SK-N-SH (cell line): Measurements from ENCODE around the gene TMEM234.

Experiments used
- RCOR1 ChIP-seq: fragments of 150-350 bp; IDR thresholded peaks from 2 replicates; pipeline ENCODE4 v1.6.1; 2017; ENCODE audit warnings: antibody characterized with exemption, low read length
- TF ChIP-seq, protein P1 (sequence below): fragments of 200-600 bp; sonication (generic); IDR thresholded peaks from 2 replicates; pipeline ENCODE4 v1.6.1; 2017; ENCODE audit warnings: antibody characterized with exemption, mild to moderate bottlenecking, moderate library complexity

GRCh38 chr1:32186077-32186476 lies 36.1 kb downstream of the TMEM234 start:
- TF ChIP-seq, protein P1, sequence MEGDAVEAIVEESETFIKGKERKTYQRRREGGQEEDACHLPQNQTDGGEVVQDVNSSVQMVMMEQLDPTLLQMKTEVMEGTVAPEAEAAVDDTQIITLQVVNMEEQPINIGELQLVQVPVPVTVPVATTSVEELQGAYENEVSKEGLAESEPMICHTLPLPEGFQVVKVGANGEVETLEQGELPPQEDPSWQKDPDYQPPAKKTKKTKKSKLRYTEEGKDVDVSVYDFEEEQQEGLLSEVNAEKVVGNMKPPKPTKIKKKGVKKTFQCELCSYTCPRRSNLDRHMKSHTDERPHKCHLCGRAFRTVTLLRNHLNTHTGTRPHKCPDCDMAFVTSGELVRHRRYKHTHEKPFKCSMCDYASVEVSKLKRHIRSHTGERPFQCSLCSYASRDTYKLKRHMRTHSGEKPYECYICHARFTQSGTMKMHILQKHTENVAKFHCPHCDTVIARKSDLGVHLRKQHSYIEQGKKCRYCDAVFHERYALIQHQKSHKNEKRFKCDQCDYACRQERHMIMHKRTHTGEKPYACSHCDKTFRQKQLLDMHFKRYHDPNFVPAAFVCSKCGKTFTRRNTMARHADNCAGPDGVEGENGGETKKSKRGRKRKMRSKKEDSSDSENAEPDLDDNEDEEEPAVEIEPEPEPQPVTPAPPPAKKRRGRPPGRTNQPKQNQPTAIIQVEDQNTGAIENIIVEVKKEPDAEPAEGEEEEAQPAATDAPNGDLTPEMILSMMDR = no peak
- no peak for TF ChIP-seq RCOR1
